ENCODE data around the gene PNPLA6. TPM values are rescaled to one million over a fixed set of nuclear protein-coding genes. Genes with fewer than 3 reads are reported as not detected.

The PNPLA6 gene
- polyA plus RNA-seq, 1 donor (not counting 4 experiments of a cell fraction or from before 2014, with no cell fraction given): 22.4 TPM

DNA sequence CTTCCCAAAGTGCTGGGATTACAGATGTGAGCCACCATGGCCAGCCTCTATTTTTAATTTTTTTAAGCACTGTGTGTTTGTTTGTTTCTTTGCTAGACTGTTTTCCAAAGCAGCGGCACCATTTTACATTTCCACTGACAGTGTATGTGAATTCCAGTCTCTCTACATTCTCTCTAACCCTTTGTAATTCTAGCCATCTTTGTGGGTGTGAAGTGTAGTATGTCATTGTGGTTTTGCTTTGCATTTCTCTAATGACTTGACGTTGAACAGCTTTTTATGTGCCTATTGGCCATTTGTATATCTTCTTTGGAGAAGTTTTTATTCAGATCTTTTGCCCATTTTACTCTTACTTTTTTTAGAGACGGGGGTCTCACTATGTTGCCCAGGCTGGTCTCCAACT is 11.6 kb downstream of the PNPLA6 start:
- no peak for FAIRE-seq
- Histone ChIP-seq H3K9ac (ENCODE audit: control insufficient read depth, extremely low read depth, insufficient read depth, low read length) (no peak overlapping the region), H3K4me1 (ENCODE audit: control insufficient read depth, extremely low read depth, insufficient read depth, low read length) (no peaks in the 10 kb centered on the region), H4K20me1 (ENCODE audit: control insufficient read depth, extremely low read depth, insufficient read depth, low read length) (no peaks in the 10 kb centered on the region), H3K27me3 (ENCODE audit: control insufficient read depth, extremely low read depth, insufficient read depth, low read length) (no peaks in the 10 kb centered on the region), H3K4me3 (ENCODE audit: control insufficient read depth in 2 of 3, extremely low read depth in 1 of 3, insufficient read depth in 2 of 3, low read depth in 1 of 3, low read length in 3 of 3) (no peak overlapping the region), H2AFZ (ENCODE audit: control insufficient read depth, low read length) (no peak overlapping the region), H3K27ac (ENCODE audit: control insufficient read depth, insufficient read depth, low read length) (no peak overlapping the region), H3K9me1 (ENCODE audit: control insufficient read depth, extremely low read depth, insufficient read depth, low read length) (no peaks in the 10 kb centered on the region), H3K79me2 (ENCODE audit: control insufficient read depth, insufficient read depth, low read length) (no peaks in the 10 kb centered on the region), H3K9me3 (ENCODE audit: control insufficient read depth, low read depth, low read length) (no peaks in the 10 kb centered on the region), H3K4me2 (ENCODE audit: control insufficient read depth, extremely low read depth, insufficient read depth, low read depth, low read length) (no peak overlapping the region), H3K36me3 (ENCODE audit: control insufficient read depth in 2 of 2, extremely low read depth in 1 of 2, insufficient read depth in 2 of 2, low read length in 2 of 2) (peaks cover 13 to 21% of the 10 kb centered on the region in 2 experiments)
- no peak for DNase-seq (ENCODE audit: low read depth, low spot score)
- TF ChIP-seq, protein P1, sequence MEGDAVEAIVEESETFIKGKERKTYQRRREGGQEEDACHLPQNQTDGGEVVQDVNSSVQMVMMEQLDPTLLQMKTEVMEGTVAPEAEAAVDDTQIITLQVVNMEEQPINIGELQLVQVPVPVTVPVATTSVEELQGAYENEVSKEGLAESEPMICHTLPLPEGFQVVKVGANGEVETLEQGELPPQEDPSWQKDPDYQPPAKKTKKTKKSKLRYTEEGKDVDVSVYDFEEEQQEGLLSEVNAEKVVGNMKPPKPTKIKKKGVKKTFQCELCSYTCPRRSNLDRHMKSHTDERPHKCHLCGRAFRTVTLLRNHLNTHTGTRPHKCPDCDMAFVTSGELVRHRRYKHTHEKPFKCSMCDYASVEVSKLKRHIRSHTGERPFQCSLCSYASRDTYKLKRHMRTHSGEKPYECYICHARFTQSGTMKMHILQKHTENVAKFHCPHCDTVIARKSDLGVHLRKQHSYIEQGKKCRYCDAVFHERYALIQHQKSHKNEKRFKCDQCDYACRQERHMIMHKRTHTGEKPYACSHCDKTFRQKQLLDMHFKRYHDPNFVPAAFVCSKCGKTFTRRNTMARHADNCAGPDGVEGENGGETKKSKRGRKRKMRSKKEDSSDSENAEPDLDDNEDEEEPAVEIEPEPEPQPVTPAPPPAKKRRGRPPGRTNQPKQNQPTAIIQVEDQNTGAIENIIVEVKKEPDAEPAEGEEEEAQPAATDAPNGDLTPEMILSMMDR (optimal IDR thresholded peaks at IDR 0.05 in 1 of 3, IDR thresholded peaks at IDR 0.05 in 1 of 3, conservative IDR thresholded peaks at IDR 0.05 in 1 of 3; ENCODE audit: extremely low read depth in 1 of 3, insufficient read depth in 2 of 3, low read length in 3 of 3): no peak
- TF ChIP-seq EZH2 (IDR thresholded peaks at IDR 0.05; ENCODE audit: low read length): no peak
- dilution Hi-C loops (cut with MboI; ENCODE audit: extremely low pct_ligation_motif_present, low sequenced_read_pairs): no loop called here

DNA sequence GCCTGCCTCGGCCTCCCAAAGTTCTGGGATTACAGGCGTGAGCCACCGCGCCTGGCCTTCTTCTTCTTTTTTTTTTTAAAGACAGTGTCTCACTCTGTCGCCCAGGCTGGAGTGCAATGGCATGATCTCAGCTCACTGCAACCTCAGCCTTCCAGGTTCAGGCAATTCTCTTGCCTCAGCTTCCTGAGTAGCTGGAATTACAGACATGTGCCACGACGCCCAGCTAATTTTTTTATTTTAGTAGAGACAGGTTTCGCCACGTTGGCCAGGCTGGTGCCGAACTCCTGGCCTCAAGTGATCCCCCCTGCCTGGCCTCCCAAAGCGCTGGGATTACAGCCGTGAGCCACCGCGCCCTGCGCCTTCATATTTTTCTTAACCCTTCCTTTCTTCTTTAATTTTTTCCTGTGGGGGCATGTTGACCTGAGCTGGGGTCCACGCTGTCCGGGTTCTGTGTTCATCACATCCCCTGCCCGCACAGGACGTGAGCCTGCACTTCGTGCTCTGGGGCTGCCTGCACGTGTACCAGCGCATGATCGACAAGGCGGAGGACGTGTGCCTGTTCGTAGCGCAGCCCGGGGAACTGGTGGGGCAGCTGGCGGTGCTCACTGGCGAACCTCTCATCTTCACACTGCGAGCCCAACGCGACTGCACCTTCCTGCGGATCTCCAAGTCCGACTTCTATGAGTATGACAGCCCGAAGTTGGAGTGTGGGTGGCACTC is 14.1 kb downstream of the PNPLA6 start:
- Histone ChIP-seq H3K4me3 (ENCODE audit: control insufficient read depth in 2 of 3, extremely low read depth in 1 of 3, insufficient read depth in 2 of 3, low read depth in 1 of 3, low read length in 3 of 3) (no peak overlapping the region), H3K27ac (ENCODE audit: control insufficient read depth, insufficient read depth, low read length) (no peak overlapping the region), H3K9me1 (ENCODE audit: control insufficient read depth, extremely low read depth, insufficient read depth, low read length) (no peaks in the 10 kb centered on the region), H4K20me1 (ENCODE audit: control insufficient read depth, extremely low read depth, insufficient read depth, low read length) (no peaks in the 10 kb centered on the region), H3K4me2 (ENCODE audit: control insufficient read depth, extremely low read depth, insufficient read depth, low read depth, low read length) (no peak overlapping the region), H3K4me1 (ENCODE audit: control insufficient read depth, extremely low read depth, insufficient read depth, low read length) (no peaks in the 10 kb centered on the region), H3K9ac (ENCODE audit: control insufficient read depth, extremely low read depth, insufficient read depth, low read length) (no peak overlapping the region), H3K9me3 (ENCODE audit: control insufficient read depth, low read depth, low read length) (no peaks in the 10 kb centered on the region), H3K79me2 (ENCODE audit: control insufficient read depth, insufficient read depth, low read length) (no peaks in the 10 kb centered on the region), H3K27me3 (ENCODE audit: control insufficient read depth, extremely low read depth, insufficient read depth, low read length) (no peaks in the 10 kb centered on the region), H3K36me3 (ENCODE audit: control insufficient read depth in 2 of 2, extremely low read depth in 1 of 2, insufficient read depth in 2 of 2, low read length in 2 of 2) (peaks cover 7 to 11% of the 10 kb centered on the region in 2 experiments), H2AFZ (ENCODE audit: control insufficient read depth, low read length) (no peak overlapping the region)
- FAIRE-seq: no peak
- DNase-seq (ENCODE audit: low read depth, low spot score): no peak
- TF ChIP-seq, protein P1 (optimal IDR thresholded peaks at IDR 0.05 in 1 of 3, IDR thresholded peaks at IDR 0.05 in 1 of 3, conservative IDR thresholded peaks at IDR 0.05 in 1 of 3; ENCODE audit: extremely low read depth in 1 of 3, insufficient read depth in 2 of 3, low read length in 3 of 3): no peak
- TF ChIP-seq EZH2 (IDR thresholded peaks at IDR 0.05; ENCODE audit: low read length): no peak
- dilution Hi-C loops (cut with MboI; ENCODE audit: extremely low pct_ligation_motif_present, low sequenced_read_pairs): no loop called here

Data from keratinocyte (primary cell).